ENCODE measurements around the gene DCAF5.

The DCAF5 gene

DNA sequence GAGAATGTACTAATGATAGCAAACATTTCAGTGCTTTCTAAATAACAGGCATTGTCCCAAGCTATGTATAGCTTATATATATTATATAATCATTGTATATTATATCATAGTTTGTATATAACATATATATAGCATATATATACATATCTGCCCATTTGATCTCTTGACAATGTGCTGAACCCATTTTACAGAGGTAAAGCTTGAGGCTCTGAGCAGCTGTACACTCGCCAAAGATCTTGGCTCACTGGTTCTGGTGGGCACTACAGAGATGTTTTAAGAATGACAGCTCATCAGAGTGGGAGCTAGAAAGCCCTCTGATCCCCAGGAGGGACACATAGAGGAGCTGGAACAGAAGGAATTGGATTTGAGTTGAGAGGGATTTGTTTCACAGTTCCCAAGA lies 105.7 kb downstream of the DCAF5 start:
- no peaks in the 10 kb centered on the region for H3K9me2 ChIP-seq (replicated peaks; ENCODE audit: low read depth, low read length)
- TF ChIP-seq, protein P1, sequence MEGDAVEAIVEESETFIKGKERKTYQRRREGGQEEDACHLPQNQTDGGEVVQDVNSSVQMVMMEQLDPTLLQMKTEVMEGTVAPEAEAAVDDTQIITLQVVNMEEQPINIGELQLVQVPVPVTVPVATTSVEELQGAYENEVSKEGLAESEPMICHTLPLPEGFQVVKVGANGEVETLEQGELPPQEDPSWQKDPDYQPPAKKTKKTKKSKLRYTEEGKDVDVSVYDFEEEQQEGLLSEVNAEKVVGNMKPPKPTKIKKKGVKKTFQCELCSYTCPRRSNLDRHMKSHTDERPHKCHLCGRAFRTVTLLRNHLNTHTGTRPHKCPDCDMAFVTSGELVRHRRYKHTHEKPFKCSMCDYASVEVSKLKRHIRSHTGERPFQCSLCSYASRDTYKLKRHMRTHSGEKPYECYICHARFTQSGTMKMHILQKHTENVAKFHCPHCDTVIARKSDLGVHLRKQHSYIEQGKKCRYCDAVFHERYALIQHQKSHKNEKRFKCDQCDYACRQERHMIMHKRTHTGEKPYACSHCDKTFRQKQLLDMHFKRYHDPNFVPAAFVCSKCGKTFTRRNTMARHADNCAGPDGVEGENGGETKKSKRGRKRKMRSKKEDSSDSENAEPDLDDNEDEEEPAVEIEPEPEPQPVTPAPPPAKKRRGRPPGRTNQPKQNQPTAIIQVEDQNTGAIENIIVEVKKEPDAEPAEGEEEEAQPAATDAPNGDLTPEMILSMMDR (conservative IDR thresholded peaks at IDR 0.05; ENCODE audit: low read length) = no peak
- TF ChIP-seq EZH2phosphoT487 (IDR thresholded peaks at IDR 0.05; ENCODE audit: borderline replicate concordance) = no peak

DNA sequence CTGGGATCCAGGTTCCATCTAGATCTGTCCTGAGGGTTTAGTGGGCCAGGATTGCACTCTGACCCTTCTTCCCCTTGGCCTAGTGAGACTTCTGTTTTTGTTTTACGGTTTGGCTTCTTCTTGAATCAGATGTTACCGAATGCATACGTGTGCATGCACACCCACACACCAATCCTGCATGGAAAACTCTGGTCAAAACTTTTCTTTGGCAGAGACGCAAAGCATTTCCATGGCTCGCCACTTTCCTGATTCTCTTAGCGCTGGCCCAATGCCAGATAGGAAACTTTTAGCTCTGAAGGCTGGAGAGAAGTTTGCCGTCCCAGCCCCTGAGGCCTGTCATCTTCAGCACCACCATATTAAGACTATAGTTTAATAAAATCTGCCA lies 106.5 kb downstream of the DCAF5 start:
- TF ChIP-seq, protein P1 (conservative IDR thresholded peaks at IDR 0.05; ENCODE audit: low read length) = no peak
- no peak for TF ChIP-seq EZH2phosphoT487 (IDR thresholded peaks at IDR 0.05; ENCODE audit: borderline replicate concordance)
- Histone ChIP-seq H3F3A (ENCODE audit: low read depth) (no peaks in the 10 kb centered on the region), H3K79me2 (ENCODE audit: insufficient read depth, low read length) (no peaks in the 10 kb centered on the region), H3K9ac (ENCODE audit: low read depth, low read length, poor library complexity, severe bottlenecking) (no peak overlapping the region), H3K4me2 (ENCODE audit: low read depth, low read length, poor library complexity, severe bottlenecking) (no peak overlapping the region), H3K4me3 (ENCODE audit: low read length, poor library complexity, severe bottlenecking) (no peak overlapping the region), H3K4me1 (ENCODE audit: insufficient read depth, low read length, poor library complexity, severe bottlenecking) (no peaks in the 10 kb centered on the region), H3K36me3 (ENCODE audit: insufficient read depth, low read length) (peaks cover 4% of the 10 kb centered on the region; the same call in 1 of the 2 replicates), H4K20me1 (ENCODE audit: insufficient read depth, low read length, poor library complexity, severe bottlenecking) (no peaks in the 10 kb centered on the region), H3K9me2 (replicated peaks; ENCODE audit: low read depth, low read length) (no peaks in the 10 kb centered on the region), H2AFZ (ENCODE audit: low read length) (no peak overlapping the region), H3K27me3 (ENCODE audit: insufficient read depth, low read length, poor library complexity, severe bottlenecking) (no peaks in the 10 kb centered on the region), H3K9me3 (ENCODE audit: insufficient read depth, low read depth, low read length) (no peaks in the 10 kb centered on the region)

More for the DNA sequence above, 105.7 kb downstream of the DCAF5 start:
- Histone ChIP-seq H3F3A (ENCODE audit: low read depth) (no peaks in the 10 kb centered on the region), H2AFZ (ENCODE audit: low read length) (no peak overlapping the region), H3K36me3 (ENCODE audit: insufficient read depth, low read length) (peaks cover 6% of the 10 kb centered on the region; the same call in 1 of the 2 replicates), H3K4me2 (ENCODE audit: low read depth, low read length, poor library complexity, severe bottlenecking) (no peak overlapping the region), H3K9ac (ENCODE audit: low read depth, low read length, poor library complexity, severe bottlenecking) (no peak overlapping the region), H3K79me2 (ENCODE audit: insufficient read depth, low read length) (no peaks in the 10 kb centered on the region), H3K9me3 (ENCODE audit: insufficient read depth, low read depth, low read length) (no peaks in the 10 kb centered on the region), H3K27me3 (ENCODE audit: insufficient read depth, low read length, poor library complexity, severe bottlenecking) (no peaks in the 10 kb centered on the region), H3K4me3 (ENCODE audit: low read length, poor library complexity, severe bottlenecking) (no peak overlapping the region), H4K20me1 (ENCODE audit: insufficient read depth, low read length, poor library complexity, severe bottlenecking) (no peaks in the 10 kb centered on the region), H3K4me1 (ENCODE audit: insufficient read depth, low read length, poor library complexity, severe bottlenecking) (no peaks in the 10 kb centered on the region)

DNA sequence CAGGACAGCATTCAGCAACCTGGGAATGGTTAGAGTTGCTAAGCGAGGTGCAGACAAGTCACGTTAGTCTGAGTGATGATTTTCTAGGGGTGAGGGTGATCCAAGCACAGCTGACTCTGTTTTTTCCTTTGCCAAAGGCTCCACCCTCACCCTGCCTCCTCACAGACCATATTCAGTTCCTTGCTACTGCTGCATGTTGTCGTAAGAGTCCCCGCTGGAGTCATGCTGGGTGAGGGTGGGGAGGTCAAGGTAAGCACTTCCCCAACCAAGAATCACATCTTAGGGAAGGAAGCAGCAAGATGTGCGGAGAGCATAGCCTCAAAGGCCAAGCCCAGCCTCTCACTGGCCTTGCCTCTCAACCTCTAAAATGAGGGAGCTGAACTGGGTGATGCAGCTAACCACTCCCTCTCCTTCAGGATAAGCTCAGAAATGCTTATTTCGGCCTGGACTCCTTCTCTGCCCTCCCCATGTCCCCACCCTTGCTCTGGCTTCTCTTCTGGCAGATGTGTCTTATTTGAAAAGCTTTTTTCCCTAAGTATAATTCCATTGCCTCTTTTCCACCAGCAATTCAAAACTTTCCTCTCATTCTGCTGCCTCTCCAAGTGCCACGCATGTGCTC lies 107.0 kb downstream of the DCAF5 start:
- no peaks in the 10 kb centered on the region for H3K4me1 ChIP-seq (ENCODE audit: insufficient read depth, low read length, poor library complexity, severe bottlenecking)
- H3K4me3 ChIP-seq (ENCODE audit: low read length, poor library complexity, severe bottlenecking) = no peak overlapping the region
- H4K20me1 ChIP-seq (ENCODE audit: insufficient read depth, low read length, poor library complexity, severe bottlenecking) = no peaks in the 10 kb centered on the region
- H3K36me3 ChIP-seq (ENCODE audit: insufficient read depth, low read length) = peaks cover 4% of the 10 kb centered on the region; the same call in 1 of the 2 replicates
- no peak overlapping the region for H3K4me2 ChIP-seq (ENCODE audit: low read depth, low read length, poor library complexity, severe bottlenecking)
- H3K9ac ChIP-seq (ENCODE audit: low read depth, low read length, poor library complexity, severe bottlenecking) = no peak overlapping the region
- H2AFZ ChIP-seq (ENCODE audit: low read length) = no peak overlapping the region
- no peaks in the 10 kb centered on the region for H3F3A ChIP-seq (ENCODE audit: low read depth)
- no peaks in the 10 kb centered on the region for H3K27me3 ChIP-seq (ENCODE audit: insufficient read depth, low read length, poor library complexity, severe bottlenecking)
- H3K9me2 ChIP-seq (replicated peaks; ENCODE audit: low read depth, low read length) = no peaks in the 10 kb centered on the region
- H3K79me2 ChIP-seq (ENCODE audit: insufficient read depth, low read length) = no peaks in the 10 kb centered on the region
- no peak for TF ChIP-seq EZH2phosphoT487 (IDR thresholded peaks at IDR 0.05; ENCODE audit: borderline replicate concordance)
- TF ChIP-seq, protein P1 (conservative IDR thresholded peaks at IDR 0.05; ENCODE audit: low read length) = no peak
- no peaks in the 10 kb centered on the region for H3K9me3 ChIP-seq (ENCODE audit: insufficient read depth, low read depth, low read length)
